ENCODE results near the gene LMBR1.

DNA sequence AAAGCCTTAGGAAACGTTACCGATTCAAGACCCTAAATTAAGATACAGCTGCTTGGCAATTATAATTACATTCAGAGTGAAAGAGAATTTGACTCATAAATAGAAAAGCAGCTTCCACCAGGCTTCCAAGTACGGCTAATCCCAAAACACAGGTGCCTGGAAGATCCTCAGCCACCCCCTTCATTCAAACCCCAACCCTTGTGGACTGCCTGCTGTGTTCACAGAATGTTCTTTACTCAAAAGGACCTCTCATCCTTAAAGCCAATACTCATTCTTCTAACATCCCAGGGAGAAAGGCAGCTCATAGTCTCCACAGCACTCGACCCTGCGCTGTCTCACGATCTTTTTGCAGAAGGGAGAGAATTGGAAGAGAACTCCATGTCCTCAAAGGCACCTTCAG lies 219.5 kb downstream of the LMBR1 start:
- TF ChIP-seq, protein P1, sequence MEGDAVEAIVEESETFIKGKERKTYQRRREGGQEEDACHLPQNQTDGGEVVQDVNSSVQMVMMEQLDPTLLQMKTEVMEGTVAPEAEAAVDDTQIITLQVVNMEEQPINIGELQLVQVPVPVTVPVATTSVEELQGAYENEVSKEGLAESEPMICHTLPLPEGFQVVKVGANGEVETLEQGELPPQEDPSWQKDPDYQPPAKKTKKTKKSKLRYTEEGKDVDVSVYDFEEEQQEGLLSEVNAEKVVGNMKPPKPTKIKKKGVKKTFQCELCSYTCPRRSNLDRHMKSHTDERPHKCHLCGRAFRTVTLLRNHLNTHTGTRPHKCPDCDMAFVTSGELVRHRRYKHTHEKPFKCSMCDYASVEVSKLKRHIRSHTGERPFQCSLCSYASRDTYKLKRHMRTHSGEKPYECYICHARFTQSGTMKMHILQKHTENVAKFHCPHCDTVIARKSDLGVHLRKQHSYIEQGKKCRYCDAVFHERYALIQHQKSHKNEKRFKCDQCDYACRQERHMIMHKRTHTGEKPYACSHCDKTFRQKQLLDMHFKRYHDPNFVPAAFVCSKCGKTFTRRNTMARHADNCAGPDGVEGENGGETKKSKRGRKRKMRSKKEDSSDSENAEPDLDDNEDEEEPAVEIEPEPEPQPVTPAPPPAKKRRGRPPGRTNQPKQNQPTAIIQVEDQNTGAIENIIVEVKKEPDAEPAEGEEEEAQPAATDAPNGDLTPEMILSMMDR (IDR thresholded peaks at IDR 0.05): no peak
- TF ChIP-seq POLR2A (IDR thresholded peaks at IDR 0.05): no peak

Data from esophagus squamous epithelium (tissue), 4 donors.